GM12878 (cell line): ENCODE data around the gene SPATS2L. TPM values are rescaled to one million over a fixed set of nuclear protein-coding genes. Genes with fewer than 3 reads are reported as not detected.

Experiments
- ATAC-seq: fragments of 200-7000 bp; cut with Tn5 transposase; 3 replicates; pipeline ENCODE4 v1.9.1; 2020; ENCODE audit warnings: mild to moderate bottlenecking, moderate library complexity
- BruUV-seq: library from RNA; stranded (reverse); fragments of 400-500 nt; replicated peaks from 2 replicates; lab custom pipeline; 2021; lab: Mats Ljungman, UMichigan
- CTCF ChIA-PET: fragments of 300-600 bp; sonication (Branson Sonifier 250); formaldehyde crosslinking; extraction: SDS; loops from one replicate; lab custom pipeline; 2021; ENCODE audit warnings: inconsistent platforms; lab: Yijun Ruan, JAX
- POLR2A ChIA-PET: fragments of 350-600 bp; formaldehyde crosslinking; extraction: SDS; loops from one replicate; lab custom pipeline; 2021; ENCODE audit warnings: inconsistent platforms; lab: Charles Lee
- RAD21 ChIA-PET: fragments of 300-600 bp; sonication (Branson Sonifier 250); formaldehyde crosslinking; loops from one replicate; lab custom pipeline; 2023; ENCODE audit warnings: antibody characterized with exemption; ENCODE audit not compliant: unreplicated experiment; lab: Charles Lee
- SMC1A ChIA-PET: fragments of 300-600 bp; sonication (Branson Sonifier 250); formaldehyde crosslinking; loops from one replicate; lab custom pipeline; 2023; ENCODE audit not compliant: unreplicated experiment, uncharacterized antibody; lab: Charles Lee
- DNase-seq: peaks from one replicate; pipeline ENCODE4 v3.0.0-alpha.2; 2011; ENCODE audit warnings: low read depth, low spot score
- FAIRE-seq: peaks from 3 replicates; lab custom pipeline; 2011; peaks lifted over from hg19 to GRCh38; lab: Jason Lieb, UNC
- H2AFZ ChIP-seq: 2 replicates; pipeline ENCODE4 v1.6.0; 2011; ENCODE audit warnings: low read depth, low read length, control low read depth; ENCODE audit not compliant: control insufficient read depth
- H3K27ac ChIP-seq: 2 replicates; pipeline ENCODE4 v1.5.1; 2011; ENCODE audit warnings: control low read depth; ENCODE audit not compliant: control insufficient read depth, insufficient read depth
- H3K27me3 ChIP-seq, 2 experiments: replicated peaks in 1 of 2; 2 replicates each; pipeline versions ENCODE4 v1.6.0 to v1.6.1; 2011; ENCODE audit warnings: low read length in 1 of 2; ENCODE audit not compliant: control insufficient read depth in 2 of 2, insufficient read depth in 2 of 2
- H3K36me3 ChIP-seq, 2 experiments: 2 replicates each; pipeline ENCODE4 v1.5.1; 2011; ENCODE audit warnings: low read length in 1 of 2; ENCODE audit not compliant: control insufficient read depth in 2 of 2, insufficient read depth in 2 of 2
- H3K4me1 ChIP-seq: 2 replicates; pipeline ENCODE4 v1.6.1; 2011; ENCODE audit warnings: mild to moderate bottlenecking, low read length, moderate library complexity, mixed read lengths; ENCODE audit not compliant: control insufficient read depth, insufficient read depth
- H3K4me2 ChIP-seq: 2 replicates; pipeline ENCODE4 v1.6.0; 2011; ENCODE audit warnings: control low read depth; ENCODE audit not compliant: control insufficient read depth, insufficient read depth
- H3K4me3 ChIP-seq: fragments of 200-600 bp; sonication (generic); 2 replicates; pipeline ENCODE4 v1.5.1; 2016
- H3K79me2 ChIP-seq: 2 replicates; pipeline ENCODE4 v1.6.0; 2011; ENCODE audit warnings: low read length; ENCODE audit not compliant: control insufficient read depth, insufficient read depth
- H3K9ac ChIP-seq: 2 replicates; pipeline ENCODE4 v1.8.0; 2011; ENCODE audit warnings: low read length, control low read depth, mixed read lengths; ENCODE audit not compliant: control insufficient read depth, insufficient read depth
- H3K9me3 ChIP-seq: replicated peaks from 3 replicates; pipeline ENCODE4 v1.5.1; 2011; ENCODE audit warnings: mild to moderate bottlenecking, low read length; ENCODE audit not compliant: control insufficient read depth, insufficient read depth
- H4K20me1 ChIP-seq: 2 replicates; pipeline ENCODE4 v1.6.0; 2011; ENCODE audit not compliant: control insufficient read depth, insufficient read depth
- NR2C2 ChIP-seq: IDR thresholded peaks from 2 replicates; pipeline ENCODE4 v1.6.1; 2011; ENCODE audit warnings: borderline replicate concordance, low read depth; ENCODE audit not compliant: control insufficient read depth, insufficient read length
- SMAD1 ChIP-seq: fragments of 450-650 bp; IDR thresholded peaks from 2 replicates; pipeline ENCODE4 v1.6.1; 2018; ENCODE audit warnings: mild to moderate bottlenecking, low read depth; ENCODE audit not compliant: partially characterized antibody
- SREBF1 ChIP-seq: IDR thresholded peaks from 2 replicates; pipeline ENCODE4 v1.6.1; 2012; ENCODE audit warnings: mild to moderate bottlenecking, low read length
- ZNF24 ChIP-seq: fragments of 450-650 bp; IDR thresholded peaks from 2 replicates; pipeline ENCODE4 v1.6.1; 2017; ENCODE audit warnings: antibody characterized with exemption, mild to moderate bottlenecking
- WGBS: methylation state at CpG from one replicate; pipeline ENCODE4 v1.1.6; 2016; ENCODE audit warnings: low lambda C conversion rate; ENCODE audit not compliant: insufficient replicate concordance, insufficient coverage; ENCODE audit errors: missing lambda C conversion rate; 5-methylcytosine and 5-hydroxymethylcytosine counted together
- in situ Hi-C: fragments of 300-500 bp; cut with MboI; formaldehyde crosslinking; loops from 9 replicates; pipeline ENCODE4 v1.14.3; 2018; ENCODE audit warnings: mixed read lengths
- intact Hi-C: fragments of 100-400 bp; cut with micrococcal nuclease; formaldehyde crosslinking; loops from one replicate; pipeline ENCODE4 v1.14.2; 2022; ENCODE audit not compliant: unreplicated experiment
- polyA plus RNA-seq, 11 experiments: library from polyadenylated mRNA; depleted of rRNA in 4 of 11; unstranded in 6 of 11; stranded (reverse) in 5 of 11; fragments of >200 nt; fragmentation: Nextera tagmentation in 4 of 11; fragmentation: Illumina TruSeq in 1 of 11; extraction: Ambion mirVana in 4 of 11; extraction: Trizol in 1 of 11; gene quantifications; 1 replicate in 1 of 11; 2 replicates in 10 of 11; pipeline versions ENCODE4 v1.2.1 to v1.2.3, GENCODE V29; 2011 to 2016; ENCODE audit warnings: inconsistent platforms in 2 of 11, missing spikeins in 2 of 11, low read depth in 1 of 11
- total RNA-seq, 4 experiments: library from RNA; depleted of rRNA in 3 of 4; stranded (reverse); fragments of >200 nt in 3 of 4; fragmentation: Illumina TruSeq in 1 of 4; extraction: Trizol in 1 of 4; gene quantifications; 2 replicates each; pipeline versions ENCODE4 v1.2.1 to v1.2.3, GENCODE V29; 2013 to 2021
- TF ChIP-seq, protein P1 (sequence below): fragments of 450-650 bp; IDR thresholded peaks from 2 replicates; pipeline ENCODE4 v1.6.1; 2017; ENCODE audit warnings: mild to moderate bottlenecking, moderate library complexity

SPATS2L gene
- total and polyA plus RNA-seq, 10 of the 15 experiments (the other 5 are each of a cell fraction or from before 2014, with no cell fraction given), result 5.2 to 30.0 (median 20.1) TPM

DNA sequence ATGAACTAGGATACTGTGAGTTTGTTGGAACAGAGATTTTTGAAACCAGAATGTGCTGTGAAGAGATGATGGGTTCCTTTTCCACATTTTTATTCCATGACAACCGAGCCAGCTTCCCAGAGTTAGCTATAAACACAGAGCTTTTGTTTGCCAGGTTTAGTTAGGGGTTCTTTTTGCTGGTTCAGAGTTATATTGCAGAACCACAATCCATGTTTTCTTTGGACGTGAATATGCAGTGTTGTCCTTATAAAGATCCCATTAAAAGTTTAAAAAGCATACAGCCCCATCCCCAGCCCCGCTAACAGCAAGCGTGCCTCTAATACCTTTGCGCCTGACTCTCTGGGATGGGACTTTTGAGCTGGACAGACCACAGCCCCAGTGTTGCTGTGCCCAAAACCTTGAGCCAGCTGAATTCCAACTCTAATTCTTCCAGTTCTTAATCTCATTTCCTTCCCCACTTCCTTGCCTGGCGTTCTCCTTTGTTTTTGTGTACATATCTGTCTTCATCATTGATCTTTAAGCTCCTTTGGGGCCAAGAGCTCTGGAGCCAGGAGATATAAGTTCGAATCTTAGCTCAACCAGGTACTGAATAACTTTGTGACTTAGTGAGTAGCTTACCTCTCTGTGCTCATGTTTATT is 72.3 kb downstream of the SPATS2L start:
- no peak for DNase-seq
- ChIA-PET POLR2A (no interaction called here), RAD21 (interaction anchor here (0.9 kb wide), 1 partner anchor 78 kb away, joined by 3 read pairs; no protein-coding TSS in a partner anchor), CTCF (interaction anchor here (0.8 kb wide), 1 partner anchor 394 kb away, joined by 3 read pairs; no protein-coding TSS in a partner anchor), SMC1A (interaction anchor here (0.8 to 0.9 kb wide), 2 partner anchors 9 to 11 kb away, joined by 3 read pairs; no protein-coding TSS in a partner anchor)
- H3K4me2 ChIP-seq, result no peak overlapping the region
- no peak overlapping the region for H2AFZ ChIP-seq
- H3K4me3 ChIP-seq, result no peak overlapping the region
- no peak overlapping the region for H3K27ac ChIP-seq
- H4K20me1 ChIP-seq, result no peaks in the 10 kb centered on the region
- ATAC-seq, result no peak
- H3K9ac ChIP-seq, result no peak overlapping the region
- H3K9me3 ChIP-seq, result no peaks in the 10 kb centered on the region; the same call in 2 of the 3 replicates
- FAIRE-seq, result no peak
- H3K36me3 ChIP-seq, result no peaks in the 10 kb centered on the region
- BruUV-seq, result no TSS peak
- TF ChIP-seq SMAD1 (no peak), NR2C2 (no peak), SREBF1 (no peak), ZNF24 (no peak)
- TF ChIP-seq, protein P1, sequence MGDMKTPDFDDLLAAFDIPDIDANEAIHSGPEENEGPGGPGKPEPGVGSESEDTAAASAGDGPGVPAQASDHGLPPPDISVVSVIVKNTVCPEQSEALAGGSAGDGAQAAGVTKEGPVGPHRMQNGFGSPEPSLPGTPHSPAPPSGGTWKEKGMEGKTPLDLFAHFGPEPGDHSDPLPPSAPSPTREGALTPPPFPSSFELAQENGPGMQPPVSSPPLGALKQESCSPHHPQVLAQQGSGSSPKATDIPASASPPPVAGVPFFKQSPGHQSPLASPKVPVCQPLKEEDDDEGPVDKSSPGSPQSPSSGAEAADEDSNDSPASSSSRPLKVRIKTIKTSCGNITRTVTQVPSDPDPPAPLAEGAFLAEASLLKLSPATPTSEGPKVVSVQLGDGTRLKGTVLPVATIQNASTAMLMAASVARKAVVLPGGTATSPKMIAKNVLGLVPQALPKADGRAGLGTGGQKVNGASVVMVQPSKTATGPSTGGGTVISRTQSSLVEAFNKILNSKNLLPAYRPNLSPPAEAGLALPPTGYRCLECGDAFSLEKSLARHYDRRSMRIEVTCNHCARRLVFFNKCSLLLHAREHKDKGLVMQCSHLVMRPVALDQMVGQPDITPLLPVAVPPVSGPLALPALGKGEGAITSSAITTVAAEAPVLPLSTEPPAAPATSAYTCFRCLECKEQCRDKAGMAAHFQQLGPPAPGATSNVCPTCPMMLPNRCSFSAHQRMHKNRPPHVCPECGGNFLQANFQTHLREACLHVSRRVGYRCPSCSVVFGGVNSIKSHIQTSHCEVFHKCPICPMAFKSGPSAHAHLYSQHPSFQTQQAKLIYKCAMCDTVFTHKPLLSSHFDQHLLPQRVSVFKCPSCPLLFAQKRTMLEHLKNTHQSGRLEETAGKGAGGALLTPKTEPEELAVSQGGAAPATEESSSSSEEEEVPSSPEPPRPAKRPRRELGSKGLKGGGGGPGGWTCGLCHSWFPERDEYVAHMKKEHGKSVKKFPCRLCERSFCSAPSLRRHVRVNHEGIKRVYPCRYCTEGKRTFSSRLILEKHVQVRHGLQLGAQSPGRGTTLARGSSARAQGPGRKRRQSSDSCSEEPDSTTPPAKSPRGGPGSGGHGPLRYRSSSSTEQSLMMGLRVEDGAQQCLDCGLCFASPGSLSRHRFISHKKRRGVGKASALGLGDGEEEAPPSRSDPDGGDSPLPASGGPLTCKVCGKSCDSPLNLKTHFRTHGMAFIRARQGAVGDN, result no peak
- 81% methylated on average over 7 of the region's 7 CpGs for WGBS
- in situ Hi-C loops (no loop called here), intact Hi-C loops (no loop called here)
- H3K79me2 ChIP-seq, result peaks cover 3% of the 10 kb centered on the region
- H3K4me1 ChIP-seq, result peaks cover 49% of the 10 kb centered on the region
- no peaks in the 10 kb centered on the region for H3K27me3 ChIP-seq
